ENCODE measurements around the gene SNED1.

The SNED1 gene

DNA sequence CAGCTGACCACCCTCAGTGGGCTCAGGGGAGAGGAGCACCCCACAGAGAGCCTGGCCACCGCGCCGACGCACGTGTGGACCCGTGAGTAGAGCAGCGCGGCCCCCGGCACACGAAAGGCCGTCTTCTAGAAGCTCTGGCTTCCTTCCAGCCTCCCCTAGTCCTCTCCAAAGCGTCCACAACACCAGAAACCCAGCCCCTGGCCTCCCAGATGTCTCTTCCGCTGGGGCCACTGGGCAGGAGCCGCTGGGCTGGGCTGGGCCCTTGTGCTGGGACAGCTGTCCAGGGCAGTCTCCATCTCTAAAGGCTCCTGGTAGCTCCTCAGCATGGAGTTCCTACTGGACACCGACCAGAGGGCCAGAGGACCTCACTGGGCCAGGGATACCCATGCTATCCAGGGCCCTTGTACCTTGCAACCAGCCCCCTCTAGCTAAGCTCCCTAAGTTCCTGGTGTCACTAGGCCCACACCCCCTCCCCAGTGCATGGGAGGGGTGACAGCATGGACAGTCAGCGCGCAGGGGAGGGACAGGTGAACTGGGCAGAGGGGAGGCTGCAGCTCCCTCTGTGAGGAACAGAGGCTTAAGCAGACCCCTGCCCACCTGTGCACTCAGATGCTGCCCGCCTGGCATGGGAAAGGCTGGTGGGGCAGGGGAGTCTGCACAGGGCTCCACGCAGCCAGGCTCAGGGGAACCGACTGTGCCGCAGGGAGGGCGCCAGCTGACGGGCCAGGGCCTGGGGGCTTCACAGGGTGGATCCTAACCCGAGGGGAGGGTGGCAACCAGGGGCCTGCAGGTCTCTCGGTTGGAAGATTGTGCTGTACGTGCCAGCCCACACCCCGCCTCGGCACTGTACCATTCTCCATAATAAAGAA lies 70.8 kb downstream of the SNED1 start:
- FAIRE-seq: no peak

DNA sequence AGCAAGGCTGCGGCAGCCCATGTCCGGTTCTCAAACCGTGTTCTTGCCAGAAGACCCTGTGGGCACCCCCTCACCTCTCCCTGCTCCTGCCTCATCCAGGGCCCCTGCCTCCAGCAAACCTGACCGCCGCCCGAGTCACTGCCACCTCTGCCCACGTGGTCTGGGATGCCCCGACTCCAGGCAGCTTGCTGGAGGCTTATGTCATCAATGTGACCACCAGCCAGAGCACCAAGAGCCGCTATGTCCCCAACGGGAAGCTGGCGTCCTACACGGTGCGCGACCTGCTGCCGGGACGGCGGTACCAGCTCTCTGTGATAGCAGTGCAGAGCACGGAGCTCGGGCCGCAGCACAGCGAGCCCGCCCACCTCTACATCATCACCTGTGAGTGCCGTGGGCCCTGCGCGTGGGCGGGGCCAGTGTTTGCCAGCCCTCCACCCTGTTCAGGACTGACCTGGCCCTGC lies 71.4 kb downstream of the SNED1 start:
- no peak for FAIRE-seq

DNA sequence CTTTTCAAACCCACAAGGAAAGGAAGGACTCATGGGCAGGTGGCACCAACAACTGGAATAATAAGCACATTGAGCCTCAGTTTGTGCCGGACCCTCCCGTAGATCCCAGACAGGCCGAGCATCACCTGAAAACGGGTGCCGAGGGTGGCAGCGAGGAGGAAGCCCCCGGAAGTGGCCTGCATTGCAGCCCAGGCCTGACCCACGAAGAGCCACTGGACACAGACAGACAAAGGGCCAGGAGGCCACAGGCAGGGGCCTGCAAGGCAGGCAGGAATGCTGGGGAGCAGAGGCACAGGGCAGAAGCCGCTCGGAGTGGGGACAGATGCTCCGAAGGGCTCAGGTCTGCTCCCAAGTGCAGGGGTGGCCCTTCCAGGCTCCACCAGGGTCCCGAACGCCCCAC lies 71.9 kb downstream of the SNED1 start:
- FAIRE-seq: no peak

DNA sequence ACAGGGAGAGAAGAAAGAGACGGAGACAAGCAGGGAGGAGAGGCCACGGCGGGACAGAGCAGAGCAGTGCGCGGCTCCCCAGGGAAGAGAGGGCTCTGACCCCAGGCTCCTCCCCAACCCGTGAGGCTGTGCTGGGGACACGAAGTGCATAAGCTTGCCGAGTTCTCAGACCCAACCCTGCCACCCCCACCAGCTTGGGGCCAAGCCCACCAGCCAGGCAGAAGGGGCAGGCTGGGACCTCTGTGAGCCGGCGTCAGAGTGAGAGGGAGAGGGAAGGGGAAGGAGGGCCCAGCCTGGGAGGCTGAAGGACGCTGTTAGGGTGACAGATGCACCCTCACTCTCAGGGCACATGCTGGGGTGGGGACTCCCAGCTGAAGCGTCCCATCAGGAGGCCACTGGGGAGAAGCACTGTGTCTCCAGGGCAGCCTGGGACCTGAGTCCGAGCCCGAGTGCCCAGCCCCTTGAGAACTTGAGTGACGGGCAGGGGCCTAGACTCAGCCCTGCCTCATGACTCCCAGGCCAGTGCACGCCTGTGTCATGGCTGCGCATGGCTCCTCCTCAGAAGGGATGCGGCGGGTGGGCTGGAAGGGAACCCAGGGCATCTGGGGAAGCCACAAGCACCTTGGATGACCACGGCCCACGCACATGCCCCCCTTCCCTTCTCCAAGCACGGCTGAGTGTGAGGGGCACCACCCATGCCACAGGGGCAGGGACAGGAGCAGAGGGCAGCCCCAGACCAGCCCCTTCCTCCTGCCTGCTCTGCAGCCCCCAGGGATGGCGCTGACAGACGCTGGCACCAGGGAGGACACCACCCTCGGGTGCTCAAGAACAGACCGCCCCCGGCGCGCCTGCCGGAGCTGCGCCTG lies 72.6 kb downstream of the SNED1 start:
- FAIRE-seq: no peak

DNA sequence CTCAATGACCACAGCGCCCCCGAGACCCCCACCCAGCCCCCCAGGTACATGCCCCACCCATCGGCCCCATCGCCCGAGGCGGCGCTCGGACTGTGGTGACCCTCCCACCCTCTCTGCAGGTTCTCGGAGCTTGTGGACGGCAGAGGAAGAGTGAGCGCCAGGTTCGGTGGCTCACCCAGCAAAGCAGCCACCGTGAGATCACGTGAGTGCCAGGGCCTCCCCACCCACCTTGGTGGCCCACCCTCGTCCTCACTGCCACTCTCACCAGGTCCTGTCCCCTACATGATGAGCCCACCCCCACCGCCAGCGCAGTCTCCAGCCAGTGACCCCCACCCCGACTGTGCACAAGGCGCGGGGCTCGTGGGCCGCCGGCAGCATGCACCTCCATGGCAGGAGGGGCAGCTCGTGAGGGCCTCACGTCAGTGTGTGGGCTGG lies 73.3 kb downstream of the SNED1 start:
- FAIRE-seq: no peak

DNA sequence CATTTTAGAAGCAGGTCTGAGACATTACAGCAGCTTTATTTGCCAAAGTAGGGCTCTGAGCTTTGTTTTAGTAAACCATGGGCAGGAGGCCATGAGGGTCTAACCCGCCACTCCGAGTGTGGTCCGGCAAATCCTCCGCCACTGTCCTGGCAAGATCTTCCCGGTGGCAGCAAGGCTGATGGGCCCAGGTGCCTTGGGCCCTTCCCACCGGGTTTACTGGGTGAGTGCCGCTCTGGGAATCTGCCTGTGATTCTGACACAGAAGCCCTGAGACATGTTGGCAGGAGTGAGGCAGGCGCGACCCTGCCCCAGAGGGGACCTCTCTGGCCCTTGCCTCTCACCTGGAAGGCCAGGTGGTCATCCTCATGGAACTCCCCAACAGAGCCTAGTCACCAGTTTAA lies 73.7 kb downstream of the SNED1 start:
- no peak for FAIRE-seq

DNA sequence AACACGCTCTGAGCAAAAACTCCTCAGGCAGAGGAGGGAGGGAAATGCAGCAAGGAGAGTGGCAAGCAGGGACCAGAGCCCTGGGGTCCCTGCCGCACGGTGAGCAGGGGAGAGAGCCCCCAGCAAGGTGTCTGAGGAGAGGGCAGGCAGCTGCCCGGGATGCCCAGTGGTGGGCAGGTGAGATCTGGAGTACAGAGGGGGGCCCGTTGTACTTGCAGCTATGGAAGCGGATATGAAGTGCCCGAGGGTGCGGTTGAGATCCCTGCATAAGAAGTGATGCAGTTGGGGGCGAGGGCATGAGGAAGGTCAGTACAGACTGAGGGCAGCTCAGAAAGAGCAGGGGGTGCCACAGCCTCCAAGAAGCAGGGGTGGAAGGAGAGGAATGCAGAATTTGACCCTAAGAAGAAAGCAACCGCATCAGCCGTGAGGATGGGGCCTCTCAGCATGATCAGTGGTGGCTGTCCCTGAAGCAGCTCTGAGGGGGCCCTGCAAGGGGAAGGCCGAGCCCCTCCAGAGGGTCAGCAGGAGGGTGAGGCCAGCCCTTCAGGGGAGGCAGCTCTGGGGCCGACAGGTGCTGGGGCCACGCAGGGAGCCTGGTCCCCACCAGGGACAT lies 74.2 kb downstream of the SNED1 start:
- FAIRE-seq: no peak

DNA sequence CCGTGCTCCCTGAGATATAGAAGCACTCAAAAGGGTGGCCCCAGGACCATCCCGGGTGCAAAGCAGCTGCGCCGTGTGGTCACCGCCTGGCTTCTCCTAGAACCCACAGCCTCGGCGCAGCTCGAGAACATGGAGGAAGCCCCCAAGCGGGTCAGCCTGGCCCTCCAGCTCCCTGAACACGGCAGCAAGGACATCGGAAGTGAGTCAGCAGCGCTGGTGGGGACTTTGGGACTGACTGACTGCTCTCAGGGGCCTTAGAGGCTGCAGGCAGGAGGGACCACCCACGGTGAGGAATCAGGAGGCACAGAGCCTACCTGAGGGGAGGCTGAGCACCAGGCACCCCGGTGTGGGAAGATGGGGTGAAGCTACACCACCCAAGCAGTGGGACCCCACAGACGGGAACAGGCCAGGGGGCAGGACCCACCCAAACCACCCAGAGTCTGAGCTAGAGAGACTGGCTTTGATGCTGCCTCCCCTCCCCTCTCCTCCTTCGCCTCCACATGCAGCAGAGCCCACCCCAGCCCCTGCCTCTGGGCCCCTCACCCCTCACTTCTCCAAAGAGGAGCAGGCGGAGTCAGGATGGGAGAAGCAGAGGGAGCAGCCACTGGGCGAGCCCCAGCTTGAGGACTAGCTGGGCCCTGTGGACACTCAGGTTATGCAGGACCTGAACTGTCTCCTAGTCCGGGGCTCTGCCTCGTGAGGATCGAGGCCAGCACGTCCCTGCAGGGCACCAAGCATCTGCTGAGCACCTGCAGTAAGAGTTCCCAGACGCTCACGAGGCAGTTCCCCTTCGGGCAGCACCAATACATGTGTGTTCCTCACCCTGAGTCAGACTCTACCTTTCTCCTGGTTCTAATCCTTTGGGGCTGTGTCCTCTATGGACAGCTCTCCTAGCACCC lies 75.0 kb downstream of the SNED1 start:
- FAIRE-seq: no peak

DNA sequence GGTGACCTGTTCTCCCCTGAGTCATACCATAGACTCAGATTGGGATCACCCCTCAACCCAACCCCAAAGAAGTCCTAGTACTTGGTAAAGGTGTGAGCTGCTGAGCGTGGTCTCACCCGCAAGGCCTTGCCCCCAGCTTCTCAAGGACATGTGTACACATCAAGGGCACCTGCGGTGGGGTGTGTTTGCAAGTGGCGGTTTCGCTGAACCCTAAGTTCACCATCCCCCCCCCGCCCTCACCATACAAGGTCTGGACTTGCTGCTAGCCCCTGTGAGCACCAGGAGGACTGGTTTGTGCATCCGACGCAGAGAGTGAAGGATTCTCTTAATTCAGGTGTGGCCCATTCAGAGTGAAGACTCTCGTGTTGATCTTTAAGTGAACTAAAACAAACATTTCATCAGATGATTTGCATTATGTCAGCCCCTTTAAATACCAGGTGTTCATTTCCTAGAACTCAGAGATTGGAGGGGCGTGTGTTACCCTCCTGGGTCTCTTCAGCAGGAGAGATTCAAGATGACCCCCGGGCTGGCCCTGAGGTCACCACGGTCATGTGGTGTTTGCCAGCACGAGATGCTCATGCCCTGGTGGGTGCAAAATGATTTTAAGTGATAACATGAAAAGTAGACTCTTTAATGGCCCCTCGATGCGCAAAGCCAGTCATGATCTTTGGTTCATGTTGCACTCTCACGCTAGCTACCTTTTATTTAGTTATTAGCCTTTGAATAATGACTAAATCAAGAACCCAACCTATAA lies 75.8 kb downstream of the SNED1 start:
- FAIRE-seq: no peak

DNA sequence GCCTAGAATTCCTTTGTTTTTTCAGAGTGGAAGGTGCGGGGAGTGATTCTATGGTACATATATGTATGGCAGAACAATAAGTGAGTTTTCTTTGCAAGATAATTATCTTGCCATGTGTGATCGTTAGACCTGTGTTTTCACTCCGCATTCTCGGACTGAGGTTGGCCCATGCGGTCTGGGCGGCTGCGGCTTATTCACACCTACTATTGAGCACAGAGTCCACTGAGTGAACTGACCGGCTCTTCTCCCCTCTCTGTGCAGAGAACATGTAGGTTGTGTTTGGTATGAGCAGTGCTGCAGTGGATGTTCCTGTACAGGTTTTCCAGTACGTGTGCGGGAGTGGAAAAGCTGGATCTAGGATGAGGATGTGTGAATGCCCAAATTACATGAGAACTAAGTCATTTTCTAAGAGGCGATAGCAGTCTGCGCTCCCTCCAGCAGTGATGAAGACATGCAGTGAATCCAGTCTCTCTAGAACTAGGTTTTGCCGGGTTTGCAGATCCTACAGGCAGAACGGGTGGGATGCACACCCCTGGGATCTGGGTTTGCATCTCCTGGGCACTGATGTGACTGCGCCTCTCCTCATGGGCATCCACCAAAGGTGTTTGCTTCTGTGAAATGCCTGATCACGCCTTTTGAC lies 76.6 kb downstream of the SNED1 start:
- no peak for FAIRE-seq

DNA sequence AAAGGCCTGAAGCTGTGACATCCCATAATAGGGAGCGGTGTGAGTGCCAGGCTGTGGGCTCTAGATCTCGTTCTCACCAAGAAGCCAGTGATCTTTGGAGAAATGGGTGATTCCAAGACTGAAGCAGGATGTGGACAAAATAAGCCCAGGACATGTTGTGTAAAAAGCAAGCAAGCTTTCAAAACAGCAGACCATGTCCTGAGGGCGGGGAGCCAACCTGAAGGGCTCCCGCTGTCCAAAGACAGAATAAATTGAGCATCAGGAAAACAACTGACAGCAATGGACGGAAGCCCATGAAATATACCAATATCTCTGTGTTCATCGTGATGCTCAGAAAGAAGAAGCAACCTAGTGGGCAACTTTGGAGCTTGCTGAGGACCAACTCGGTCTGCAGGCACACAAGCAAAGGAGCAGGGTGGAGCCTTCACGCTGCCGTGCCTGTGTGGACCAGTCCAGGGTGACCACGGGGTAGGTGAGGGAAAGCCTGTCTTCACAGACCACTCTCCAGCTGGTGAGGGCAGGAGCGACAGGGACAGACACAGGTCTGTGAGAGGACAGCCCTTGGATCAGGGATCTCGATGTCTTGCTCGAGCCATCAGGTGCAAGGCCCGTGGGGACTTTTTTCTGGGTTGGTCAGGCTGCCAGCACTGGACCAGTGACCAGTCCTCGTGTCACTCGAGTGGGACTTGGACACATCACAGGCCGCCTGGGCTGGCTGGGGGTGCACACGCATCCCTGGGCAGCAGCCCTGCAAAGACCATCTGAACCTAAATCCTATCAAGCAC lies 82.2 kb downstream of the SNED1 start:
- FAIRE-seq: no peak

DNA sequence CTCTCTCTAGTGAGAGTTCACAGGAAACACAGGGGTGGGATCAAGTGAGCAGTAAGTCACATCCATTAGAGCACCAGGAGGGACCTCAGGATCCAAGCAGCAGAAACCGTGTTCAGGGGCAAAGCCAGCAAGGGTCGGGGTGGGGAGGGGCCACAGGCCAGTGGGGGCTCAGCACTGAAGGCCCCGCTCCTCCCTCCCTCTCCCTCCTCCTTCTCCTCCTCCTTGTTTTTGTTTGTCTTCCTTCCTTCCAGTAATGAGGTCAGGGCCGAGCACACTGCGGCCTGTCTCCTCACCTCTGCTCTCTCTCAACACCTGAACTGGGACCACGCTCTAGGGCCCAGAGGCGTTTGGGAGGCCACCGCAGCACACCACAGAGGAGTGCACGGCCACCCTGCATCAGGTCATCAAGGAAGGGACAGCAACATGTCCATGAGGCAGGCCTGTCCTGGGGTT lies 82.8 kb downstream of the SNED1 start:
- FAIRE-seq: no peak

DNA sequence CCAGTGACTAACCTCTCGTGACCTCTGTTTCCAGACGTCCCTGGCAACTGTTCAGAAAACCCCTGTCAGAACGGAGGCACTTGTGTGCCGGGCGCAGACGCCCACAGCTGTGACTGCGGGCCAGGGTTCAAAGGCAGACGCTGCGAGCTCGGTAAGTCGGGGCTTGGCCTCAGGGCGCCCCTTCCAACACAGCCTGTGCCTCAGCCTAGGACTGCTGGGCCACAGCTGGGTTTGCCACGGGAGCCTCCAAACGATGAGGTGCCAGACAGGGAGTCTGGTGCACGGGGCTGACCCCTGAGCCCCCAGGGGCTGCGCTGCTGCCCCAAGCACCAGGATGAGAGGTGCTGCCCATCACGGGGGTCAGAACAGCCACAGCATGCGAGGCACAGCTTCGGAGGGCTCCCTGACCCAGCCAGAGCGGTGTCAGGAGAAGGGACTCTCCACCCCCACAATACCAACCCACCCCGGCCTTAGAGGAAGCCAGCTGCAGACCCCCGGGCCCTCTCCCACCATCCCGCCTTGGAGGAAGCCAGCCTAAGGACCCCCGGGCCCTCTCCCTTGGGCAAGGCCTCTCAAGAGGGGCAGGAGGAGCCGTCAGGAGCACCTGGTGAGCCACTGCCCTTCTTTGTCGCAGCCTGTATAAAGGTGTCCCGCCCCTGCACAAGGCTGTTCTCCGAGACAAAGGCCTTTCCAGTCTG lies 83.4 kb downstream of the SNED1 start:
- FAIRE-seq: no peak

DNA sequence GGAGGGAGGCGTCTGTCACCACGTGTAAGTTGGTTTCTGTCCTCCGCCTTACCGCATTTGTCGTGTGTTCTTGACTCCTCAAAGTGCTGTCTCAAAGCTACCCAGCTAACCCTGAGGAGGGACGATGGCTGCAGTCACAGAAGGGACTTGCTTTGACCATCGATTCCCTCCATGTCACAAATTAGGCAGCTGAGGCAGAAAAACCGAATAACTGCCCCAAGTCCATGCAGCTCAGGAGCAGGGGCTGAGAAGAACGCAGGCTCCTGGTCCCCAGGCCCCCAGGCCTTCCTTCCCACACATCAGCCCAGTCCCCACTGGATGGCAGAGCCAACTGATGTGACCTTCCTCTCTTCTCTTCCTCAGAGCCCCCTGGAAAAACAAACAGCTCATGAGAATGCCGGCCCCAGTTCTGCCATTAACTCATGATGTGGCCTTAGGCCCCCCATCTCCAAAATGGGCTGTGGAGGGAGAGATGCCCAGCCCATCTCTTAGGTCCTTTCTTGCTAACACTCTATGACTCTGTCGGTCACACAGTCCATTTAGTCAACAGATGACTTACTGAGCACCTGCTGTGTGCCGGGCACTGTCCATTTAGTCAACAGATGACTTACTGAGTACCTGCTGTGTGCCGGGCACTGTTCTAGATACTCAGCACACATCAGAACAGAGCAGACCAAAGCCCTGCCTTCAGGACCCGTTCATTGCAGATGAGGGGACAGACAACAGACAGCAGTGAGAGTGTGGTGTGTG lies 84.1 kb downstream of the SNED1 start:
- no peak for FAIRE-seq

DNA sequence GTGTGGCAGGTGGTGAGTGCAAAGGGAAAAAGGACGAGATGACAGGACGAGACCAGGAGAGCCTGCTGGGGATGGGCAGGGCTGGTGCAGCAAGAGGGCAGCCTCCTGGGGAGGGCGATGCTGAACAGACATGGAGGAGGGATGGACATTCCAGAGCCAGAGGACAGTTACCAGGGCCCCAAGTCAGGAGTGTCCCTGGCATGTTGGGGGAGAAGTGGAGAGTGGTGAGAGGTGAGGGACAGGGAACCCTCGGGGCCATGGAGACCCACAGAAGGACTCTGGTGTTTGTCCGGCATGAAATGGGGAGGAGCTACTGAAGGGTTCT lies 84.6 kb downstream of the SNED1 start:
- no peak for FAIRE-seq

DNA sequence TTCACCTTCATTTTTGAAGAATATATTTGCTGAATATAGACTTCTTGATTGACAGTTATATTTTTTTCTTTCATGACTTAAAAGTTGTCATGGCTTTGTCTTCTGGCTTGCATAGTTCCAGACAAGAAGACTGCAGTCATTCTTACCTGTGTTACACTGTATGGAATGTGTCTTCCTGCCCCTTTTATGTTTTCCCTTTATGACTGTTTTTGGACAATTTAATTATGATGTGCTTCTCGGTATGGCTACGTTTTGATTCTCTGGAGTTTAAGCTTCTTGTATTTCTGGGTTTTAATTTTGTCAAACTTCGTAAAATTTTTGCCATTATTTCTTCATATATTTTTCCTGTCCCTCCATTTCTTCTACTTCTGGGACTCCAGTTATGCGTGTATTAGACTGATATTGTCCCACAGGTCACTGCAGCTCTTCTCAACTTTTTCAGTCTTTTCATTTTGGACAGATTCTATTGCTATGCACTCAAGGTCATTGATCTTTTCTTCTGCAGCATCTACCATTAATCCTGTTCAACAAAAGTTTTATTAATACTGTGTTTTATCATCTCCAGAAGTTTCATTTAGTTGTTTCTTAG lies 86.5 kb downstream of the SNED1 start:
- no peak for FAIRE-seq

DNA sequence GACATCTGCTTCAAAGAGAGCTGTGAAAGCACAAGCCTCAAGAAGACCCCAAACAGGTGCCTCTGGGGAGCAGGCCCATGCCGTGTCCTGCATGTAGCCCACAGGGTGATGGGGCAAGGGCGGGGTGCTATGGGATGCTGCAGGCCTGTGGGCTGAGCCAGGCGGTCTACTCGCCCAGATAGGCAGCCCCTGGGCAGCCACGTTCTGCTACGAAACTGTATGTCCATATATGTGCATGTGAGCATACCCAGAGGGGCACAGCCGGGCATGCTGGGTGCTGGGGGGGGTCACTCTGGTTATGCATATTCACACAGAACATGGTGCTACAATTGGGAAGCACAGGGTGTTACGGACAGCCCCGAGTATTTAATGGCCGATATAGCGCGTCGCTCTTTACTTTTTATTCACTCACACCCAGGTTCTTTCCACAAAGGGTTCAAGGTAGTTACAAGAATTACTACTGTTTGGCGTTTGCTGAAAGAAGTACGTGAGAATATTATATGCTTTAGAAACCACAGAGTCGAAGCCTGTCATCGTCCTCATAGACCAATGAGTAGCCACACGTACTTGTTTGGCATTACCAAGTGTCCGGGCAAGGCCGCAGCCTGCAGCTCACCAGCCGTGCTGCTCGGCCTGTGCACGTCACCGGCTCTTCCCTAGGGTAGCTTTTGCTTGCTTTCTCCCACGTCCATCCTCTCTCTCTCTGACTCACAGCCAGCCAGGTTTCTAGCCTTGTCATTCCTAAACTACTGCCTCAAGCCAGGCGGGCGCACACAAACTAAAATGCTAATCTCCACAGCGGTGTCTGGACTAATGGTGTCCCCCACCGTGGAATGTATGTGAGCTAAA lies 89.2 kb downstream of the SNED1 start:
- no peak for FAIRE-seq

DNA sequence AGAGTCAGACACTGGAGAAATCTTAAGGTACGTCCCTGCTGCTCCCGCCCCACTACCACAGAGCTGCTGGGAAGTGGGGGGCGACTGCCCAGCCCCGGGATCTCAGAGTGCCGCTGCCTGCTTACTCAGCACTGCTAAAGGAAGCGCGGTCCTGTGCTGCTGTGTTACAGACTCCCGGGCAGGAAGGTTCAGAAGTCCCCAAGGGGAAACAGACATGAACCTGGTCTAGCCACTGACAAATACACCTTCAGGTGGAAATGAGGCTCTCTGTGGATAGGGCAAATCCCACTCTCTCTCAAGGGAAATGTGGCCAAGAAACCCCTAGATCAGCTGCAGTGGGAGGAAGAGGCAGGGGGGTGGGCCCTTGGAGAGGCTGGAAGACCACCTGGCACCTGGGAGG lies 90.0 kb downstream of the SNED1 start:
- no peak for FAIRE-seq

Data from G401.6 (cell line).